ENCODE results near the gene WDR1.

The WDR1 gene

GRCh38 chr4:10097906-10098779, 18.5 kb downstream of the WDR1 start:
- no peak for DNase-seq

- no peak for DNase-seq
Observed at GRCh38 chr4:10096978-10097335, 19.6 kb downstream of the WDR1 start.

GRCh38 chr4:10096201-10096977, 20.2 kb downstream of the WDR1 start:
- DNase-seq = peak; percentile 83

- no peak for DNase-seq
Observed at GRCh38 chr4:10095296-10095991, 21.2 kb downstream of the WDR1 start.

- DNase-seq = no peak
Observed at GRCh38 chr4:10094841-10095240, 21.8 kb downstream of the WDR1 start.

- no peak for DNase-seq
Observed at GRCh38 chr4:10093801-10094552, 22.6 kb downstream of the WDR1 start.

- no peak for DNase-seq
Observed at GRCh38 chr4:10093271-10093621, 23.4 kb downstream of the WDR1 start.

- no peak for DNase-seq
Observed at GRCh38 chr4:10092481-10093270, 23.9 kb downstream of the WDR1 start.

GRCh38 chr4:10091531-10092181, 24.9 kb downstream of the WDR1 start:
- no peak for DNase-seq

- DNase-seq = no peak
Observed at GRCh38 chr4:10090467-10091250, 25.9 kb downstream of the WDR1 start.

- DNase-seq = no peak
Observed at GRCh38 chr4:10089346-10089745, 27.3 kb downstream of the WDR1 start.

- DNase-seq = no peak
Observed at GRCh38 chr4:10088135-10089010, 28.2 kb downstream of the WDR1 start.

GRCh38 chr4:10087152-10087791, 29.3 kb downstream of the WDR1 start:
- no peak for DNase-seq

- DNase-seq = no peak
Observed at GRCh38 chr4:10086506-10087120, 30.0 kb downstream of the WDR1 start.

GRCh38 chr4:10085828-10086505, 30.6 kb downstream of the WDR1 start:
- DNase-seq = no peak

GRCh38 chr4:10085386-10085785, 31.2 kb downstream of the WDR1 start:
- no peak for DNase-seq

GRCh38 chr4:10084651-10085358, 31.8 kb downstream of the WDR1 start:
- DNase-seq = no peak

Data from stimulated activated naive CD4-positive, alpha-beta T cell treated with Interleukin-2 at 50 U/mL for 16 hours (primary cell).